Astrocyte (in vitro differentiated cells and primary cell): ENCODE results near the gene CDC6. TPM values are rescaled to one million over a fixed set of nuclear protein-coding genes. Genes with fewer than 3 reads are reported as not detected.

ENCODE experiments used
- DNase-seq: peaks from one replicate; pipeline ENCODE4 v3.0.0-alpha.2; 2010; ENCODE audit warnings: low read depth
- FAIRE-seq: peaks from 2 replicates; lab custom pipeline; 2011; peaks lifted over from hg19 to GRCh38; lab: Jason Lieb, UNC
- H2AFZ ChIP-seq: 2 replicates; pipeline ENCODE4 v1.6.0; 2012; ENCODE audit warnings: low read depth, low read length, inconsistent platforms
- H3K27ac ChIP-seq: 2 replicates; pipeline ENCODE4 v1.5.1; 2011; ENCODE audit warnings: low read depth, low read length, inconsistent platforms
- H3K27me3 ChIP-seq: 2 replicates; pipeline ENCODE4 v1.6.0; 2011; ENCODE audit warnings: low read length, inconsistent platforms; ENCODE audit not compliant: insufficient read depth
- H3K36me3 ChIP-seq: 2 replicates; pipeline ENCODE4 v1.5.1; 2011; ENCODE audit warnings: low read length, inconsistent platforms; ENCODE audit not compliant: insufficient read depth
- H3K4me1 ChIP-seq: 2 replicates; pipeline ENCODE4 v1.5.1; 2011; ENCODE audit warnings: low read length, inconsistent platforms; ENCODE audit not compliant: insufficient read depth
- H3K4me2 ChIP-seq: 2 replicates; pipeline ENCODE4 v1.6.0; 2012; ENCODE audit warnings: low read length, inconsistent platforms
- H3K4me3 ChIP-seq: 2 replicates; pipeline ENCODE4 v1.5.1; 2011; ENCODE audit warnings: low read depth, mild to moderate bottlenecking, low read length, inconsistent platforms; ENCODE audit not compliant: insufficient read depth
- H3K79me2 ChIP-seq: 2 replicates; pipeline ENCODE4 v1.6.0; 2012; ENCODE audit warnings: mild to moderate bottlenecking, low read length, inconsistent platforms; ENCODE audit not compliant: insufficient read depth
- H3K9ac ChIP-seq: 2 replicates; pipeline ENCODE4 v1.6.0; 2012; ENCODE audit warnings: mild to moderate bottlenecking, low read length, inconsistent platforms
- H3K9me3 ChIP-seq: 2 replicates; pipeline ENCODE4 v1.5.1; 2012; ENCODE audit warnings: low read depth, mild to moderate bottlenecking, low read length, inconsistent platforms; ENCODE audit not compliant: insufficient read depth
- H4K20me1 ChIP-seq: 2 replicates; pipeline ENCODE4 v1.6.0; 2012; ENCODE audit warnings: low read length, inconsistent platforms; ENCODE audit not compliant: insufficient read depth
- H3K27ac Mint-ChIP-seq: one replicate; pipeline ENCODE4 v1.8.0; 2021; ENCODE audit warnings: mild to moderate bottlenecking, mixed read lengths; ENCODE audit not compliant: unreplicated experiment
- H3K27me3 Mint-ChIP-seq: one replicate; pipeline ENCODE4 v1.8.0; 2021; ENCODE audit warnings: low read depth, mixed read lengths; ENCODE audit not compliant: unreplicated experiment
- H3K36me3 Mint-ChIP-seq: one replicate; pipeline ENCODE4 v1.8.0; 2021; ENCODE audit warnings: low read depth, mixed read lengths; ENCODE audit not compliant: unreplicated experiment
- H3K4me1 Mint-ChIP-seq: one replicate; pipeline ENCODE4 v1.8.0; 2021; ENCODE audit warnings: low read depth, mixed read lengths; ENCODE audit not compliant: unreplicated experiment
- H3K4me3 Mint-ChIP-seq: one replicate; pipeline ENCODE4 v1.8.0; 2021; ENCODE audit warnings: mild to moderate bottlenecking, moderate library complexity, mixed read lengths; ENCODE audit not compliant: unreplicated experiment
- H3K9me3 Mint-ChIP-seq: one replicate; pipeline ENCODE4 v1.8.0; 2021; ENCODE audit warnings: mild to moderate bottlenecking, mixed read lengths; ENCODE audit not compliant: unreplicated experiment
- CTCF ChIP-seq: IDR thresholded peaks from 2 replicates; pipeline ENCODE4 v1.5.1; 2011; ENCODE audit warnings: low read depth, mild to moderate bottlenecking, inconsistent platforms, low read length, moderate library complexity; ENCODE audit not compliant: insufficient read depth
- EZH2 ChIP-seq: IDR thresholded peaks from 2 replicates; pipeline ENCODE4 v1.6.1; 2012; ENCODE audit warnings: mild to moderate bottlenecking, low read length, inconsistent platforms; ENCODE audit not compliant: insufficient read depth
- total RNA-seq: library from RNA; stranded (reverse); gene quantifications from 2 replicates; pipeline ENCODE4 v1.2.1, GENCODE V29; 2021

CDC6 gene
- total RNA-seq, 1 donor from 2014 or later = 14.4 TPM

- Mint-ChIP-seq H3K27me3 (no peaks in the 10 kb centered on the region), H3K4me3 (no peak overlapping the region), H3K4me1 (peaks cover 28% of the 10 kb centered on the region), H3K9me3 (no peaks in the 10 kb centered on the region), H3K36me3 (peaks cover 5% of the 10 kb centered on the region), H3K27ac (no peak overlapping the region)
- Histone ChIP-seq H3K79me2 (peaks cover 78% of the 10 kb centered on the region), H3K9me3 (no peaks in the 10 kb centered on the region), H3K4me1 (peaks cover 27% of the 10 kb centered on the region), H3K27me3 (no peaks in the 10 kb centered on the region), H3K9ac (peak overlapping the region; percentile 6), H3K27ac (no peak overlapping the region), H3K4me3 (no peak overlapping the region), H3K36me3 (no peaks in the 10 kb centered on the region), H2AFZ (no peak overlapping the region), H3K4me2 (peak overlapping the region; percentile 5), H4K20me1 (peaks cover 79% of the 10 kb centered on the region)
- TF ChIP-seq CTCF (no peak), EZH2 (no peak)
- DNase-seq (no peak), FAIRE-seq (no peak)
Observed at GRCh38 chr17:40329839-40330794, 42.4 kb downstream of the CDC6 start.

GRCh38 chr17:40330850-40331470 lies 43.3 kb downstream of the CDC6 start:
- peak overlapping the region; percentile 6 for H3K9ac ChIP-seq
- H4K20me1 ChIP-seq = peaks cover 77% of the 10 kb centered on the region
- FAIRE-seq = no peak
- peaks cover 75% of the 10 kb centered on the region for H3K79me2 ChIP-seq
- H3K27me3 ChIP-seq = no peaks in the 10 kb centered on the region
- H3K4me2 ChIP-seq = no peak overlapping the region
- no peak overlapping the region for H3K27ac Mint-ChIP-seq
- no peak for DNase-seq
- no peak overlapping the region for H2AFZ ChIP-seq
- no peak for TF ChIP-seq CTCF
- no peak for TF ChIP-seq EZH2
- H3K4me3 ChIP-seq = no peak overlapping the region
- H3K4me3 Mint-ChIP-seq = no peak overlapping the region
- no peak overlapping the region for H3K27ac ChIP-seq
- H3K36me3 Mint-ChIP-seq = peaks cover 5% of the 10 kb centered on the region
- no peaks in the 10 kb centered on the region for H3K9me3 ChIP-seq
- H3K4me1 ChIP-seq = peaks cover 27% of the 10 kb centered on the region
- H3K9me3 Mint-ChIP-seq = no peaks in the 10 kb centered on the region
- peaks cover 22% of the 10 kb centered on the region for H3K4me1 Mint-ChIP-seq
- no peaks in the 10 kb centered on the region for H3K27me3 Mint-ChIP-seq
- no peaks in the 10 kb centered on the region for H3K36me3 ChIP-seq
